SU-DHL-6 (cell line): ENCODE data around the gene NTSR2.

Source experiments
- H2AFZ ChIP-seq: fragments of 200-600 bp; sonication (generic); 2 replicates; pipeline ENCODE4 v1.6.1; 2014; ENCODE audit warnings: low read depth, mild to moderate bottlenecking, moderate library complexity, mixed read lengths, antibody characterized with exemption, low read length; ENCODE audit not compliant: severe bottlenecking
- H3F3A ChIP-seq: fragments of 200-600 bp; shearing (Covaris generic); 2 replicates; pipeline ENCODE4 v1.6.0; 2016; ENCODE audit warnings: antibody characterized with exemption, mild to moderate bottlenecking; ENCODE audit not compliant: insufficient read depth
- H3K27ac ChIP-seq: fragments of 200-600 bp; sonication (generic); 2 replicates; pipeline ENCODE4 v1.5.1; 2016; ENCODE audit warnings: low read depth, mild to moderate bottlenecking, low read length, moderate library complexity, mixed read lengths
- H3K27me3 ChIP-seq: fragments of 200-600 bp; sonication (generic), shearing (Covaris generic); 2 replicates; pipeline ENCODE4 v1.6.0; 2014; ENCODE audit warnings: mild to moderate bottlenecking, low read length
- H3K36me3 ChIP-seq: fragments of 200-600 bp; sonication (generic); 2 replicates; pipeline ENCODE4 v1.6.1; 2014; ENCODE audit warnings: mild to moderate bottlenecking, low read length, mixed read lengths
- H3K4me2 ChIP-seq: fragments of 300-600, 200-600 bp; shearing (Covaris generic), sonication (generic); 2 replicates; pipeline ENCODE4 v1.6.0; 2014; ENCODE audit warnings: low read length, low read depth, mild to moderate bottlenecking; ENCODE audit not compliant: poor library complexity, severe bottlenecking
- H3K4me3 ChIP-seq: fragments of 200-600 bp; sonication (generic); 2 replicates; pipeline ENCODE4 v1.5.1; 2014; ENCODE audit warnings: antibody characterized with exemption, low read length, mild to moderate bottlenecking, mixed read lengths; ENCODE audit not compliant: insufficient read depth, poor library complexity, severe bottlenecking
- H3K79me2 ChIP-seq: fragments of 200-600 bp; sonication (generic); 2 replicates; pipeline ENCODE4 v1.6.1; 2014; ENCODE audit warnings: mild to moderate bottlenecking, low read length, moderate library complexity; ENCODE audit not compliant: insufficient read depth
- H3K9ac ChIP-seq: fragments of 200-600 bp; sonication (generic); 2 replicates; pipeline ENCODE4 v1.7.0; 2014; ENCODE audit warnings: mild to moderate bottlenecking, low read length
- H3K9me2 ChIP-seq: fragments of 200-600 bp; sonication (generic); replicated peaks from 2 replicates; pipeline ENCODE4 v1.6.1; 2014; ENCODE audit warnings: low read length; ENCODE audit not compliant: insufficient read depth
- H3K9me3 ChIP-seq: fragments of 200-600 bp; sonication (generic); 2 replicates; pipeline ENCODE4 v1.6.1; 2014; ENCODE audit warnings: low read length, mixed read lengths; ENCODE audit not compliant: insufficient read depth
- H4K20me1 ChIP-seq: fragments of 200-600 bp; sonication (generic); 2 replicates; pipeline ENCODE4 v1.6.1; 2014; ENCODE audit warnings: low read depth, mild to moderate bottlenecking, antibody characterized with exemption, low read length, moderate library complexity, mixed read lengths
- EZH2phosphoT487 ChIP-seq: fragments of 200-600 bp; sonication (generic), shearing (Covaris generic); conservative IDR thresholded peaks from 2 replicates; pipeline ENCODE4 v1.6.1; 2018; ENCODE audit warnings: mild to moderate bottlenecking, antibody characterized with exemption, low read length, moderate library complexity, mixed read lengths
- TF ChIP-seq, protein P1 (sequence below): fragments of 200-600 bp; sonication (generic); IDR thresholded peaks from one replicate; pipeline ENCODE4 v1.5.1; 2017; ENCODE audit warnings: antibody characterized with exemption, mild to moderate bottlenecking, low read length, moderate library complexity; ENCODE audit not compliant: insufficient read depth, poor library complexity, severe bottlenecking

The NTSR2 gene

DNA sequence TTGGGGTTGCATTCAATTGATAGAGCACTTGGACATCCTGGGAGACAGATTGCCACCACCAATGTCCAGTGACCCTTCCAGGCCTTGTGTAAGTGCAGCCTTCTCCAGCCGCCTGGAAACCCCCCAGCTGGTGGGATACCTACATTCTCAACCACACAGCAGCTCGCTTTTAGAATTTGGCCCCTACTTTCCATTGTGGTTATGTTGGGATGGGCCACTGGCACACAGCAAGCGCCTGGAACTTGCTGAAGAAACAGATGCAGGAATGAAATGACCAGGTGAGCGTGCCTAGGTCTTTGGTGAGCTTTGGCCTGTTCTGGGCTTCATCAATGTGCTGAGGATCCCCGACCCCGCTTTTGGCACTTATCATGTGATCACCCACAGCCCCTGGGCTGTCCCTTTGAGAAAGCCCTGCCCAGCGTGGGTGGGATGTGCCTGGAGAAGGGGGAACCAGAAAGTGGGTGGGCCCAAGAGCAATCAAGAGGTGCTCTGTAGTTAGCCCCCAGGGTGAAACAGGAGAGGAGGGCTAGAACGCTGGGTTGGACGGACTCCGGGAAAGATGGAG lies 16.0 kb upstream of the NTSR2 start:
- H3K9ac ChIP-seq: no peak overlapping the region
- H3K79me2 ChIP-seq: no peaks in the 10 kb centered on the region
- H3K4me3 ChIP-seq: no peak overlapping the region
- no peaks in the 10 kb centered on the region for H3K9me3 ChIP-seq
- H3F3A ChIP-seq: no peaks in the 10 kb centered on the region
- TF ChIP-seq EZH2phosphoT487: no peak
- TF ChIP-seq, protein P1, sequence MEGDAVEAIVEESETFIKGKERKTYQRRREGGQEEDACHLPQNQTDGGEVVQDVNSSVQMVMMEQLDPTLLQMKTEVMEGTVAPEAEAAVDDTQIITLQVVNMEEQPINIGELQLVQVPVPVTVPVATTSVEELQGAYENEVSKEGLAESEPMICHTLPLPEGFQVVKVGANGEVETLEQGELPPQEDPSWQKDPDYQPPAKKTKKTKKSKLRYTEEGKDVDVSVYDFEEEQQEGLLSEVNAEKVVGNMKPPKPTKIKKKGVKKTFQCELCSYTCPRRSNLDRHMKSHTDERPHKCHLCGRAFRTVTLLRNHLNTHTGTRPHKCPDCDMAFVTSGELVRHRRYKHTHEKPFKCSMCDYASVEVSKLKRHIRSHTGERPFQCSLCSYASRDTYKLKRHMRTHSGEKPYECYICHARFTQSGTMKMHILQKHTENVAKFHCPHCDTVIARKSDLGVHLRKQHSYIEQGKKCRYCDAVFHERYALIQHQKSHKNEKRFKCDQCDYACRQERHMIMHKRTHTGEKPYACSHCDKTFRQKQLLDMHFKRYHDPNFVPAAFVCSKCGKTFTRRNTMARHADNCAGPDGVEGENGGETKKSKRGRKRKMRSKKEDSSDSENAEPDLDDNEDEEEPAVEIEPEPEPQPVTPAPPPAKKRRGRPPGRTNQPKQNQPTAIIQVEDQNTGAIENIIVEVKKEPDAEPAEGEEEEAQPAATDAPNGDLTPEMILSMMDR: no peak
- H3K27me3 ChIP-seq: no peaks in the 10 kb centered on the region
- H3K9me2 ChIP-seq: no peaks in the 10 kb centered on the region
- H2AFZ ChIP-seq: no peak overlapping the region
- no peak overlapping the region for H3K27ac ChIP-seq
- H3K36me3 ChIP-seq: no peaks in the 10 kb centered on the region
- H4K20me1 ChIP-seq: no peaks in the 10 kb centered on the region
- H3K4me2 ChIP-seq: no peak overlapping the region

DNA sequence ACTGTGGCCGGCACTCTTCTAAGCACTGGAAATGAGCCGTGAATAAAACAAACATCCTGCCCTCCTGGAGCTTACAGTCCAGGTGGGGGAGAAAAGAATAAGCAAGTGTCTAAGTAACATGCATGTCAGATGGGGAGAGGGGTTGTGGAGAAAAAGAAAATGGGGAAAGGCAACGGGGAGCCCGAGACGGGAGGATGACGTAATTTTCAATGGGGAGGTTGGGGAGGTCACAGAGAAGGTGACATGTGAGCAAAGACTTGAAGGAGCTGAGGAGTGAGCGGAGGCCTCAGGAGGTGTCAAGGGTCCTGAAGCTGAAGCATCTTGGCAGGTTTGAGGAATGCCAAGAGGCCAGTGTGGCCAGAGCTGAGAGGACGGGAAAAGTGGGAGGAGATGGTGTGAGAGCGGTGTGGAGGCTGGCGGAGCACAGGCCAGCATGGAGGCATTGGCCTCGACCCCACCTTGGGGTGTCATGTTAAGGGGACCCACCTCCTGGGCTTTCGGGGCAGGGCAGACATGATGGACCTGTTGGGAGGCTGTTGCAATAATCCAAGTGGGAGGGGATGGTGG lies 15.0 kb upstream of the NTSR2 start:
- Histone ChIP-seq H3K27ac (no peak overlapping the region), H4K20me1 (no peaks in the 10 kb centered on the region), H3K9me2 (no peaks in the 10 kb centered on the region), H3K9me3 (no peaks in the 10 kb centered on the region), H2AFZ (no peak overlapping the region), H3K4me2 (no peak overlapping the region), H3K79me2 (no peaks in the 10 kb centered on the region), H3K9ac (no peak overlapping the region), H3K27me3 (no peaks in the 10 kb centered on the region), H3K4me3 (no peak overlapping the region), H3K36me3 (no peaks in the 10 kb centered on the region), H3F3A (no peaks in the 10 kb centered on the region)
- TF ChIP-seq, protein P1: no peak
- TF ChIP-seq EZH2phosphoT487: no peak

DNA sequence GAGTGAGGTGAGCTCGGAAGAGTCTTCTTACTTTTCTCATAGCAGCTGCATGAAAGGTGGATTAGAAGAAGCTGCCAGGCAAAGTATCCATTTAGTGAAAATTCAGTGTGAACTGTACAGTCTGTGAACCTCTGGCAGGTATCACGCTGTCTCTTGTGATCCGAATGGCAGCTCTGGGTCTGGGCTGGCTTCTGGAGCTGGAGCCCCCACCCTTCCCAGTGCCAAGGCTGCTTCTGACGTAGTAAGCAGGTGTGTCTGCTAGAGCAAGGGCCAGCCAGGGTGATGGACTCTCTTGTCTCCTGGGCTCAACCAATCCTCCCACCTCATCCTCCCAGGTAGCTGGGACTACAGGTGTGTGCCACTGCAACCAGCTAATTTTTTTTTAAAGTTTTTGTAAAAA lies 14.0 kb upstream of the NTSR2 start:
- H3F3A ChIP-seq: no peaks in the 10 kb centered on the region
- no peak overlapping the region for H3K9ac ChIP-seq
- no peaks in the 10 kb centered on the region for H4K20me1 ChIP-seq
- no peak overlapping the region for H3K27ac ChIP-seq
- H2AFZ ChIP-seq: no peak overlapping the region
- no peaks in the 10 kb centered on the region for H3K79me2 ChIP-seq
- no peaks in the 10 kb centered on the region for H3K9me2 ChIP-seq
- H3K4me2 ChIP-seq: no peak overlapping the region
- no peaks in the 10 kb centered on the region for H3K9me3 ChIP-seq
- H3K27me3 ChIP-seq: no peaks in the 10 kb centered on the region
- no peaks in the 10 kb centered on the region for H3K36me3 ChIP-seq
- H3K4me3 ChIP-seq: no peak overlapping the region
- TF ChIP-seq EZH2phosphoT487: no peak
- TF ChIP-seq, protein P1: no peak

DNA sequence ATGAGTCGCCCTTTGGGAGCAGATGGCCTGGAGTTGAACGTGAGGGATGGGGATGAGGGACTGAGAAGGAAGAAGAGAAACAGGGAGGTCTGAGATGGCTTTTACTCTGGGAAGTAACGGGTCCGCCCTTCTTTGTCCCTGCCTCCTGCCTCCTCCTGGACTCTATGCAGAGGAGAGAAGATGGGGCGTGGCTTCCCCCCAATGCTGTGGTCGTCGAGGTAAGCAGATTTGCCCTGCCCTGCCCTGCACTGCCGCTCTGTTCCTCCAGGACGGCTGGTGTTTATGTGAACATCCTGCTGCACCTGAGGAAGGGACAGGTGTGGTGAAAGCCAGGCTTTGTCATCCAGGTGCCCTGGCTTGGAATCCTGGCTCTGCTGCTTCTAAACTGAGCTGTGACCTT lies 13.5 kb upstream of the NTSR2 start:
- Histone ChIP-seq H3K9me2 (no peaks in the 10 kb centered on the region), H2AFZ (no peak overlapping the region), H3K9me3 (no peaks in the 10 kb centered on the region), H4K20me1 (no peaks in the 10 kb centered on the region), H3K4me2 (no peak overlapping the region), H3K36me3 (no peaks in the 10 kb centered on the region), H3K27me3 (no peaks in the 10 kb centered on the region), H3F3A (no peaks in the 10 kb centered on the region), H3K27ac (no peak overlapping the region), H3K9ac (no peak overlapping the region), H3K4me3 (no peak overlapping the region), H3K79me2 (no peaks in the 10 kb centered on the region)
- TF ChIP-seq, protein P1: no peak
- no peak for TF ChIP-seq EZH2phosphoT487
